Heart right ventricle (tissue), 16 donors: ENCODE data around the gene CDC42BPG. TPM values are rescaled to one million over a fixed set of nuclear protein-coding genes. Genes with fewer than 3 reads are reported as not detected.

Source experiments
- ATAC-seq, 8 donors: fragments of 200-7000 bp; cut with Tn5 transposase; one replicate each; pipeline ENCODE4 v1.9.1; 2020; ENCODE audit warnings: mild to moderate bottlenecking in 8 of 8, moderate library complexity in 8 of 8, moderate number of reproducible peaks in 1 of 8
- DNase-seq, 2 donors: peaks; one replicate each; pipeline ENCODE4 v3.0.0-alpha.2; 2020
- H3K27ac ChIP-seq, 10 donors: fragments of 200-600 bp; sonication (generic) in 2 of 10; one replicate each; pipeline versions ENCODE4 v1.5.0 to v1.8.0; 2020 to 2022; ENCODE audit warnings: mild to moderate bottlenecking in 3 of 10
- H3K27me3 ChIP-seq, 7 donors: fragments of 200-600 bp; one replicate each; pipeline ENCODE4 v1.8.0; 2021 to 2022; ENCODE audit warnings: mild to moderate bottlenecking in 2 of 7
- H3K36me3 ChIP-seq, 9 donors: fragments of 200-600 bp; sonication (generic) in 1 of 9; one replicate each; pipeline versions ENCODE4 v1.5.0 to v1.8.0; 2020 to 2022; ENCODE audit warnings: mild to moderate bottlenecking in 2 of 9
- H3K4me1 ChIP-seq, 9 donors: fragments of 200-600 bp; sonication (generic) in 1 of 9; one replicate each; pipeline versions ENCODE4 v1.5.0 to v1.8.0; 2020 to 2022; ENCODE audit warnings: mild to moderate bottlenecking in 4 of 9
- H3K4me3 ChIP-seq, 10 donors: fragments of 200-600 bp; sonication (generic) in 2 of 10; one replicate each; pipeline versions ENCODE4 v1.5.0 to v1.8.0; 2020 to 2022; ENCODE audit warnings: mild to moderate bottlenecking in 7 of 10, moderate library complexity in 2 of 10
- H3K9me3 ChIP-seq, 11 donors: fragments of 200-600 bp in 10 of 11; sonication (generic) in 2 of 11; one replicate each; pipeline versions ENCODE4 v1.5.0 to v1.8.0; 2013 to 2022; ENCODE audit warnings: mild to moderate bottlenecking in 2 of 11, control low read depth in 1 of 11, moderate library complexity in 1 of 11
- WGBS, 2 donors: extraction: QIAGEN DNeasy Blood & Tissue Kit; methylation state at CpG; one replicate each; pipeline ENCODE4 v1.1.7; 2013; ENCODE audit warnings: inconsistent platforms in 1 of 2; 5-methylcytosine and 5-hydroxymethylcytosine counted together
- intact Hi-C, 10 donors: fragments of 100-400 bp; cut with DNase I; formaldehyde crosslinking; loops; one replicate each; pipeline versions ENCODE4 v1.11.1 to v1.14.2; 2022
- polyA plus RNA-seq, 2 donors: library from polyadenylated mRNA; stranded (reverse); fragments of 200-250 nt; gene quantifications; one replicate each; pipeline ENCODE4 v1.2.3, GENCODE V29; 2013
- total RNA-seq, 10 donors: library from RNA; stranded (reverse); fragmentation: NEBNext Ultra II Directional in 3 of 10; extraction: Animal tissue kit (Norgen Biotek cat#: 25700) in 3 of 10; gene quantifications; one replicate each; pipeline versions ENCODE4 v1.2.1 to v1.2.4, GENCODE V29; 2021 to 2023
- TF ChIP-seq, protein P1 (sequence below), 9 donors: fragments of 200-600 bp; sonication (generic) in 2 of 9; IDR thresholded peaks; one replicate each; pipeline versions ENCODE4 v1.5.0 to v1.8.0; 2021 to 2022; ENCODE audit warnings: antibody characterized with exemption in 9 of 9, mild to moderate bottlenecking in 5 of 9, moderate library complexity in 1 of 9
- donor health status: Arrhythmogenic right ventricular cardiomyopathy.
- donor health status: ischemic (EF 13 %, LVEDD 7.1; RV severe dilation, severe dysfunction).
- donor health status: healthy with polysubstance abuse.
- donor health status: DM: no; HTN: yes; CAD: no.
- donor health status: DM: no; HTN: no; CAD: no.
- donor health status: ischemic (EF 25% LVEDD 6.9; RV normal size, moderate dysfunction).
- donor health status: ischemic (EF 25% LVEDD 5.7; RV mildly dilated, moderate dysfunction).
- donor health status: healthy.
- donor health status: DM: yes; HTN: yes; CAD: no.
- donor health status: Ischemic cardiomyopathy.
- donor health status: ischemic (EF 35%, LVEDD 5.7; RV mildly dilated, moderate dysfunction).
- donor health status: nonischemic (EF 11% LVEDD 7.7; RV severe dilation, severe dysfunction).
- donor health status: DM: yes; HTN: yes; CAD: no.
- donor health status: PGD.
- donor health status: ischemic (EF 29% LVEDD 5.4; RV normal size, mild dysfunction).
- donor health status: nonischemic (EF 23%, LVEDD 6.1; RV moderate dilation, normal function).

The CDC42BPG gene
- total and polyA plus RNA-seq, 12 donors = 0.04 to 1.3 (median 0.27) TPM

DNA sequence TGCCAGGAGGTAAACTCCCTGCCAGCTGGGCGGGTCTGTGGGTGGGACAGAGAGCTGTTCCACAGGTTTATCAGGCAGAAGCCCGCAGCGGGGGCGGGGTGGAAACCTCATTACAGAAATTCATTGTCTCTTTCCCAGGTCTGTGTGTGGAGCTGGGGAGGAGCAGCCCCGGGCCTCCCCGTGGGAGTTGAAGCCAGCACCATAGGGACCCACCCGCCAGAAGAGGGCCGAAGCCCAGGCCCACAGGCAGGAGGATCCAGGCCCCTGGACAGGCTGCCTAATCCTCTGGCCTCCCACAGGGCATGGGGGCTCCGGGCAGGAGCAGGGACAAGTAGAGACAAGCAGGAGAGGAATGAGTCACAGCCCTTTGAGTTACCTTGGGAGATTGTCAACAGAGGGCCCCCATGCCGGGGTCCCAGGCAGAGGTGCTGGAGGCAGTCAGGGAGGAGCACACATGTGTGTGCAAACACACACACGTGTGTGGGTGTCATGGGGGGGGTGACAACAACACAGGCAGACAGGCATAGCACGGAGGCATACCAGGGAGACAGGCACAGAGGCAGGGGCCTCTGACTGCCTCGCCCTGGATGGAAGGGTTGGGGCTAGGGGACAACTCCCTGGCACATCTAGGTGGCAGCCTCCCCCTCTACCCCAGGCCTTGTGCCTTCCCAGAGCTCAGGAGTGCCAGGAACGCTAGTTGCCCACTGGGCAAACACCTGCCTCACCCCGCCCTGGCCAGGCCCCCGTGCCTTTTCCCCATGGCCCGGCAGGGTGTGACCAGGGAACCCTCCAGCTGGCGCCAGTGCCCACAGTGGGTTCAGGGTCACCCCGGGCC lies 1.4 kb downstream of the CDC42BPG start:
- Histone ChIP-seq H3K4me3 (no peak overlapping the region), H3K27ac (no peak overlapping the region), H3K36me3 (no peaks in the 10 kb centered on the region), H3K27me3 (no peaks in the 10 kb centered on the region), H3K4me1 (peaks cover 9 to 25% (median 17%) of the 10 kb centered on the region in 9 donors), H3K9me3 (no peaks in the 10 kb centered on the region)
- intact Hi-C loops = loop anchor here in 5 of 10 donors (10.0 kb wide), 3 partner anchors 152 to 182 kb away; partner anchors contain the start of genes ARL2 (in 3 of the 5), BATF2 (in 1 of the 5) and SNX15 (in 1 of the 5)
- TF ChIP-seq, protein P1, sequence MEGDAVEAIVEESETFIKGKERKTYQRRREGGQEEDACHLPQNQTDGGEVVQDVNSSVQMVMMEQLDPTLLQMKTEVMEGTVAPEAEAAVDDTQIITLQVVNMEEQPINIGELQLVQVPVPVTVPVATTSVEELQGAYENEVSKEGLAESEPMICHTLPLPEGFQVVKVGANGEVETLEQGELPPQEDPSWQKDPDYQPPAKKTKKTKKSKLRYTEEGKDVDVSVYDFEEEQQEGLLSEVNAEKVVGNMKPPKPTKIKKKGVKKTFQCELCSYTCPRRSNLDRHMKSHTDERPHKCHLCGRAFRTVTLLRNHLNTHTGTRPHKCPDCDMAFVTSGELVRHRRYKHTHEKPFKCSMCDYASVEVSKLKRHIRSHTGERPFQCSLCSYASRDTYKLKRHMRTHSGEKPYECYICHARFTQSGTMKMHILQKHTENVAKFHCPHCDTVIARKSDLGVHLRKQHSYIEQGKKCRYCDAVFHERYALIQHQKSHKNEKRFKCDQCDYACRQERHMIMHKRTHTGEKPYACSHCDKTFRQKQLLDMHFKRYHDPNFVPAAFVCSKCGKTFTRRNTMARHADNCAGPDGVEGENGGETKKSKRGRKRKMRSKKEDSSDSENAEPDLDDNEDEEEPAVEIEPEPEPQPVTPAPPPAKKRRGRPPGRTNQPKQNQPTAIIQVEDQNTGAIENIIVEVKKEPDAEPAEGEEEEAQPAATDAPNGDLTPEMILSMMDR (IDR thresholded peaks at IDR 0.05) = no peak
- DNase-seq (no peak), ATAC-seq (no peak)
- WGBS, 2 donors = 90 to 91% methylated on average over 19 of the region's 19 CpGs

DNA sequence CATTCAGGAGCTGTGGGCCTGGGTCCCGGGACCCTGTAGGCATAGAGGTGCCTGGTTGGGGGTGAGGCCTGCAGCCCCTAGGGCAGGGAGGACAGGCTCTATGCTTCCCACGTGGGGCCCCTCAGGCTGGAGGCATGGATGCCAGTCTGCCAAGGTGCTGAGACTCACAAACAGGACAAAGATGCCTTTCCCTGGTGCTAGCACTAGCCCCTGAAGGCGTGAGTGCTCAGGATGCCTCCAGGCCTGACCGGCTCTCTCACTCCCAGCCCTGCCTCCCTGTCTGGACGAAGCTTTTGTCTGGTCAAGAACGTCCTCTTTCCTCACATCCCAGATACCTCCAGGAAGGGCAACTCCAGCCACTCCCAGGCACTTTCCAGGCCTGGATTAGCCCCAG lies 2.1 kb downstream of the CDC42BPG start:
- TF ChIP-seq, protein P1 (IDR thresholded peaks at IDR 0.05) = no peak
- intact Hi-C loops = loop anchor here in 5 of 10 donors (10.0 kb wide), 3 partner anchors 152 to 182 kb away; partner anchors contain the start of genes ARL2 (in 3 of the 5), BATF2 (in 1 of the 5) and SNX15 (in 1 of the 5)
- Histone ChIP-seq H3K4me3 (no peak overlapping the region), H3K4me1 (peaks cover 2 to 18% (median 10%) of the 10 kb centered on the region in 9 donors), H3K9me3 (no peaks in the 10 kb centered on the region), H3K36me3 (no peaks in the 10 kb centered on the region), H3K27ac (no peak overlapping the region), H3K27me3 (no peaks in the 10 kb centered on the region)
- no peak for DNase-seq
- ATAC-seq = no peak
- 81 to 94% methylated on average over 5 to 6 of the region's 6 CpGs for WGBS, 2 donors

DNA sequence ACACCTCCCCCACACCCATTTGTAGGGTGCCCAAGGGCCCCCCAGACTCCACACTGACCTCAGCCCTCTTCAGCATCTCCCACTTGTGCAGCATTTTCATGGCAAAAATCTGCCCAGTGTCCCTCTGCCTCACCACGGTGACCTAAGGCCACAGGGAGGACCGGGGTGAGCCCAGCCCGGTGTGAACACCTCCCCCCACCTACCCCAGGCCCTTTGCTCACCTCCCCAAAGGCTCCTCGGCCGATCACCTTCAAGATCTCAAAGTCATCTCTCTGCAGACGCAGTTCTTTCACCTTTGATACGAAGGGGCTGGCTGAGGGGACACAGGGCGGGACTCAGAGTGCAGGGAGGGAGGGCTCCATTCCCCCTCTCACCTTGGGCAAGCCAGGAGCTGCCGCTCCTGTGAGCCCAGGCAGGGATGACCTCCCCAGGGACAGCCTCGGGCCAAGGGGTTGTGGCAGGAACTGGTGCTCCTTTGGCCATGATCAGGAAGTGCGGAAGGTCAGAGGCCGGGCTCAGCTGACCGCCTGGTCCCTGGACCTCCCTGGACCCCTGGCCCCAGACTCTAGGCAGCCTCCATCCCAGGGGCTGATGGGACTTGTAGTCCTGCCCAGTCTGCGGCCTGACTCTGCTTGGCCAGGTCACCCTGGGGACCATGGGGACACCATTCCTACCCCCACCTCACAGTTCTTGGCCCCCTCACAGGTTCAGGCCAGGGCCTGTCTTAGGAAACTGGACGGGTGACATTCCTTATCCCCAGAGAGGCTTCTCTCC lies 2.7 kb downstream of the CDC42BPG start:
- no peaks in the 10 kb centered on the region for H3K27me3 ChIP-seq
- no peak overlapping the region for H3K27ac ChIP-seq
- no peak overlapping the region for H3K4me3 ChIP-seq
- H3K4me1 ChIP-seq = peaks cover 0 to 13% (median 6%) of the 10 kb centered on the region in 9 donors
- 89 to 92% methylated on average over 15 of the region's 15 CpGs for WGBS, 2 donors
- H3K36me3 ChIP-seq = no peaks in the 10 kb centered on the region
- intact Hi-C loops = loop anchor here in 5 of 10 donors (10.0 kb wide), 3 partner anchors 153 to 183 kb away; partner anchors contain the start of genes ARL2 (in 3 of the 5), BATF2 (in 1 of the 5) and SNX15 (in 1 of the 5)
- ATAC-seq = no peak
- no peak for DNase-seq
- TF ChIP-seq, protein P1 (IDR thresholded peaks at IDR 0.05) = no peak
- H3K9me3 ChIP-seq = no peaks in the 10 kb centered on the region
